GM15510 (cell line): Measurements from ENCODE around the gene ATG16L1.

ENCODE experiments used
- POLR2A ChIP-seq: IDR thresholded peaks from 3 replicates; pipeline ENCODE4 v1.6.1; 2011; ENCODE audit warnings: borderline replicate concordance; ENCODE audit not compliant: insufficient read length; ENCODE audit errors: extremely low read depth

The ATG16L1 gene

GRCh38 chr2:233263045-233263570 lies 11.6 kb downstream of the ATG16L1 start:
- no peak for TF ChIP-seq POLR2A

- no peak for TF ChIP-seq POLR2A
These were observed 13.2 kb downstream of the ATG16L1 start for GRCh38 chr2:233264667-233265066.

GRCh38 chr2:233265899-233266431 lies 14.5 kb downstream of the ATG16L1 start:
- TF ChIP-seq POLR2A: no peak

- TF ChIP-seq POLR2A: no peak
These were observed 15.0 kb downstream of the ATG16L1 start for GRCh38 chr2:233266481-233266880.

- TF ChIP-seq POLR2A: no peak
These were observed 16.2 kb downstream of the ATG16L1 start for GRCh38 chr2:233267516-233268245.

GRCh38 chr2:233270366-233270765 lies 18.9 kb downstream of the ATG16L1 start:
- no peak for TF ChIP-seq POLR2A

GRCh38 chr2:233270951-233271350 lies 19.5 kb downstream of the ATG16L1 start:
- no peak for TF ChIP-seq POLR2A

- TF ChIP-seq POLR2A: no peak
These were observed 20.2 kb downstream of the ATG16L1 start for GRCh38 chr2:233271693-233272092.

- TF ChIP-seq POLR2A: no peak
These were observed 21.6 kb downstream of the ATG16L1 start for GRCh38 chr2:233273120-233273519.

GRCh38 chr2:233275223-233275622 lies 23.8 kb downstream of the ATG16L1 start:
- TF ChIP-seq POLR2A: no peak

- no peak for TF ChIP-seq POLR2A
These were observed 27.4 kb downstream of the ATG16L1 start for GRCh38 chr2:233278921-233279320.

GRCh38 chr2:233280114-233280693 lies 28.7 kb downstream of the ATG16L1 start:
- TF ChIP-seq POLR2A: no peak

- no peak for TF ChIP-seq POLR2A
These were observed 30.1 kb downstream of the ATG16L1 start for GRCh38 chr2:233281553-233281952.

GRCh38 chr2:233281992-233282603 lies 30.6 kb downstream of the ATG16L1 start:
- no peak for TF ChIP-seq POLR2A

GRCh38 chr2:233285921-233286320 lies 34.4 kb downstream of the ATG16L1 start:
- TF ChIP-seq POLR2A: no peak

GRCh38 chr2:233287871-233288270 lies 36.4 kb downstream of the ATG16L1 start:
- TF ChIP-seq POLR2A: no peak

- no peak for TF ChIP-seq POLR2A
These were observed 37.2 kb downstream of the ATG16L1 start for GRCh38 chr2:233288663-233289062.

- no peak for TF ChIP-seq POLR2A
These were observed 38.2 kb downstream of the ATG16L1 start for GRCh38 chr2:233289648-233290047.
